HepG2 (cell line): ENCODE results near the gene NEGR1.

Source experiments
- PREB ChIP-seq: sonication (generic); formaldehyde crosslinking; IDR thresholded peaks from 2 replicates; pipeline ENCODE4 v1.4.0; 2020; ENCODE audit warnings: missing genetic modification reagents
- TF ChIP-seq, protein P1 (sequence below): sonication (generic); formaldehyde crosslinking; conservative IDR thresholded peaks from 2 replicates; pipeline ENCODE4 v1.4.0; 2020; ENCODE audit warnings: missing genetic modification reagents

DNA sequence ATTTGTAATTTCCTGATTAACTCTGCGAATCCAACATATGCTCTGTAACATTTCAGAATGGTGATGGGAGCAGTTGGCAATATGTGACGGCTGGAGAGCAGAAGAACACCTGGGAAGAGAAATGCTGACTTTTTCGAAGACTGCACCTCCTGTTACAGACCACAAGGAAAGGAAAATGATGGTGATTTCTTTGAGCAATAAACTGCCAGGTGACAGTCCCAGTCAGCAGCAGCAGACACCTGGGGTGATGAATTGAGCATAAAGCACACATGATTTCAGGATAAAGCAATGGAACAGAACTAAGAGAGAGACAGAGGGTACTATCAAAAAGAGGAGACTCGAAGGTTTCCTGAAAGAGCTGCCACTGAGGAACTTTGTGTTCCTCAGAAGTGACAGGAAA, 528.6 kb downstream of the NEGR1 start:
- TF ChIP-seq, protein P1, sequence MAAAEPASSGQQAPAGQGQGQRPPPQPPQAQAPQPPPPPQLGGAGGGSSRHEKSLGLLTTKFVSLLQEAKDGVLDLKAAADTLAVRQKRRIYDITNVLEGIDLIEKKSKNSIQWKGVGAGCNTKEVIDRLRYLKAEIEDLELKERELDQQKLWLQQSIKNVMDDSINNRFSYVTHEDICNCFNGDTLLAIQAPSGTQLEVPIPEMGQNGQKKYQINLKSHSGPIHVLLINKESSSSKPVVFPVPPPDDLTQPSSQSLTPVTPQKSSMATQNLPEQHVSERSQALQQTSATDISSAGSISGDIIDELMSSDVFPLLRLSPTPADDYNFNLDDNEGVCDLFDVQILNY, result no peak
- TF ChIP-seq PREB (CRISPR knock-in tag), result no peak
